ENCODE results near the gene ABCC12.

DNA sequence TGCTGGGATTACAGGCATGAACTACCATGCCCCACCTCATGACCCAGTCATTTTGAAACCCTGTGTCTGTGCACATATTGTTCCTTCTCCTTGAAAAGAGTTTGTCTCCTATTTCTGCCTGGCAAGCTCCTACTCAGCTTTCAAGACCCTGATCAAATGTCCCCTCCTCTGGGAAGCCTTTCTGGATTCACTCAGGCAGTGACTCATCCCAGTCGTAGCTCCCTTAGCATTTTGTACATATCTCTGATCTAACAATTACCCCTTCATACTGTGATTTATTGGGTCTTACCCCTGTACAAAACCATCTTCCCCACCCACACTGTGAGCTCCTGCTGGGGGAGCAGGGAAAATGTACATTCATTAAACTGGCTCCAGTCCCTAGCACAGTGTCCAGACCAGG, 18.1 kb upstream of the ABCC12 start:
- TF ChIP-seq, protein P1, sequence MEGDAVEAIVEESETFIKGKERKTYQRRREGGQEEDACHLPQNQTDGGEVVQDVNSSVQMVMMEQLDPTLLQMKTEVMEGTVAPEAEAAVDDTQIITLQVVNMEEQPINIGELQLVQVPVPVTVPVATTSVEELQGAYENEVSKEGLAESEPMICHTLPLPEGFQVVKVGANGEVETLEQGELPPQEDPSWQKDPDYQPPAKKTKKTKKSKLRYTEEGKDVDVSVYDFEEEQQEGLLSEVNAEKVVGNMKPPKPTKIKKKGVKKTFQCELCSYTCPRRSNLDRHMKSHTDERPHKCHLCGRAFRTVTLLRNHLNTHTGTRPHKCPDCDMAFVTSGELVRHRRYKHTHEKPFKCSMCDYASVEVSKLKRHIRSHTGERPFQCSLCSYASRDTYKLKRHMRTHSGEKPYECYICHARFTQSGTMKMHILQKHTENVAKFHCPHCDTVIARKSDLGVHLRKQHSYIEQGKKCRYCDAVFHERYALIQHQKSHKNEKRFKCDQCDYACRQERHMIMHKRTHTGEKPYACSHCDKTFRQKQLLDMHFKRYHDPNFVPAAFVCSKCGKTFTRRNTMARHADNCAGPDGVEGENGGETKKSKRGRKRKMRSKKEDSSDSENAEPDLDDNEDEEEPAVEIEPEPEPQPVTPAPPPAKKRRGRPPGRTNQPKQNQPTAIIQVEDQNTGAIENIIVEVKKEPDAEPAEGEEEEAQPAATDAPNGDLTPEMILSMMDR (conservative IDR thresholded peaks at IDR 0.05 in 1 of 2, IDR thresholded peaks at IDR 0.05 in 1 of 2; ENCODE audit: low read depth in 1 of 2, low read length in 2 of 2), result no peak
- TF ChIP-seq EZH2 (IDR thresholded peaks at IDR 0.05; ENCODE audit: low read length, missing control alignments), result no peak
